ENCODE data around the gene DLG1.

The DLG1 gene

GRCh38 chr3:197008436-197009209 is 289.8 kb downstream of the DLG1 start:
- DNase-seq, result no peak

- DNase-seq, result no peak
Observed at GRCh38 chr3:197007953-197008352, 290.5 kb downstream of the DLG1 start.

GRCh38 chr3:197007296-197007940 is 291.0 kb downstream of the DLG1 start:
- DNase-seq, result no peak

- no peak for DNase-seq
Observed at GRCh38 chr3:197006860-197007259, 291.6 kb downstream of the DLG1 start.

GRCh38 chr3:197006446-197006845 is 292.0 kb downstream of the DLG1 start:
- DNase-seq, result no peak

- no peak for DNase-seq
Observed at GRCh38 chr3:197003461-197004385, 294.7 kb downstream of the DLG1 start.

- DNase-seq, result peak; percentile 67
Observed at GRCh38 chr3:197002701-197003454, 295.5 kb downstream of the DLG1 start.

- DNase-seq, result no peak
Observed at GRCh38 chr3:197001972-197002700, 296.3 kb downstream of the DLG1 start.

GRCh38 chr3:197001106-197001971 is 297.1 kb downstream of the DLG1 start:
- DNase-seq, result no peak

GRCh38 chr3:197000211-197000610 is 298.2 kb downstream of the DLG1 start:
- no peak for DNase-seq

- no peak for DNase-seq
Observed at GRCh38 chr3:196998966-196999760, 299.2 kb downstream of the DLG1 start.

GRCh38 chr3:196997311-196997710 is 301.1 kb downstream of the DLG1 start:
- no peak for DNase-seq

GRCh38 chr3:196996454-196997265 is 301.8 kb downstream of the DLG1 start:
- no peak for DNase-seq

- DNase-seq, result no peak
Observed at GRCh38 chr3:196995646-196996355, 302.6 kb downstream of the DLG1 start.

GRCh38 chr3:196995027-196995426 is 303.4 kb downstream of the DLG1 start:
- no peak for DNase-seq

- DNase-seq, result no peak
Observed at GRCh38 chr3:196994056-196994455, 304.4 kb downstream of the DLG1 start.
